ENCODE data around the gene PDZD7. TPM values are rescaled to one million over a fixed set of nuclear protein-coding genes. Genes with fewer than 3 reads are reported as not detected.

The PDZD7 gene
- total RNA-seq, 1 donor from 2014 or later, result 1.9 TPM

- H3K27me3 Mint-ChIP-seq (ENCODE audit: unreplicated experiment), result no peaks in the 10 kb centered on the region
- H3K4me1 Mint-ChIP-seq (ENCODE audit: unreplicated experiment), result peaks cover 26% of the 10 kb centered on the region
- no peak for DNase-seq (ENCODE audit: extremely low spot score, unreplicated experiment)
- H3K9me3 Mint-ChIP-seq (ENCODE audit: unreplicated experiment), result no peaks in the 10 kb centered on the region
- peak overlapping the region; percentile 95 for H3K27ac Mint-ChIP-seq (ENCODE audit: unreplicated experiment)
- TF ChIP-seq CTCF (IDR thresholded peaks at IDR 0.05), result no peak
- H3K4me3 Mint-ChIP-seq (ENCODE audit: unreplicated experiment), result peak overlapping the region; percentile 84
- H3K36me3 Mint-ChIP-seq (ENCODE audit: unreplicated experiment), result no peaks in the 10 kb centered on the region
Observed at GRCh38 chr10:101030496-101031127, 317 bp downstream of the PDZD7 start.

GRCh38 chr10:101029520-101030295 lies 1.2 kb downstream of the PDZD7 start:
- TF ChIP-seq CTCF (IDR thresholded peaks at IDR 0.05), result no peak
- H3K4me3 Mint-ChIP-seq (ENCODE audit: unreplicated experiment), result no peak overlapping the region
- H3K27me3 Mint-ChIP-seq (ENCODE audit: unreplicated experiment), result no peaks in the 10 kb centered on the region
- no peaks in the 10 kb centered on the region for H3K36me3 Mint-ChIP-seq (ENCODE audit: unreplicated experiment)
- H3K27ac Mint-ChIP-seq (ENCODE audit: unreplicated experiment), result no peak overlapping the region
- peaks cover 26% of the 10 kb centered on the region for H3K4me1 Mint-ChIP-seq (ENCODE audit: unreplicated experiment)
- H3K9me3 Mint-ChIP-seq (ENCODE audit: unreplicated experiment), result no peaks in the 10 kb centered on the region
- no peak for DNase-seq (ENCODE audit: extremely low spot score, unreplicated experiment)

- Mint-ChIP-seq H3K4me1 (ENCODE audit: unreplicated experiment) (peaks cover 22% of the 10 kb centered on the region), H3K9me3 (ENCODE audit: unreplicated experiment) (no peaks in the 10 kb centered on the region), H3K36me3 (ENCODE audit: unreplicated experiment) (no peaks in the 10 kb centered on the region), H3K27ac (ENCODE audit: unreplicated experiment) (no peak overlapping the region), H3K4me3 (ENCODE audit: unreplicated experiment) (no peak overlapping the region), H3K27me3 (ENCODE audit: unreplicated experiment) (no peaks in the 10 kb centered on the region)
- TF ChIP-seq CTCF (IDR thresholded peaks at IDR 0.05), result no peak
- DNase-seq (ENCODE audit: extremely low spot score, unreplicated experiment), result no peak
Observed at GRCh38 chr10:101028446-101029337, 2.2 kb downstream of the PDZD7 start.

GRCh38 chr10:101027106-101027720 lies 3.7 kb downstream of the PDZD7 start:
- H3K4me1 Mint-ChIP-seq (ENCODE audit: unreplicated experiment), result peaks cover 8% of the 10 kb centered on the region
- no peak for TF ChIP-seq CTCF (IDR thresholded peaks at IDR 0.05)
- no peak for DNase-seq (ENCODE audit: extremely low spot score, unreplicated experiment)
- no peak overlapping the region for H3K27ac Mint-ChIP-seq (ENCODE audit: unreplicated experiment)
- no peak overlapping the region for H3K4me3 Mint-ChIP-seq (ENCODE audit: unreplicated experiment)
- H3K36me3 Mint-ChIP-seq (ENCODE audit: unreplicated experiment), result no peaks in the 10 kb centered on the region
- H3K27me3 Mint-ChIP-seq (ENCODE audit: unreplicated experiment), result no peaks in the 10 kb centered on the region
- no peaks in the 10 kb centered on the region for H3K9me3 Mint-ChIP-seq (ENCODE audit: unreplicated experiment)

Measured in osteocyte (in vitro differentiated cells).